Stimulated activated CD8-positive, alpha-beta memory T cell treated with anti-CD3 and anti-CD28 coated beads, Interleukin-12 subunit alpha, Interleukin-12 subunit beta, amount 100 ng/mL, for 1 hour (primary cell): Measurements from ENCODE around the gene UGGT1.
"Not testable (repeated sequence)": the region's sequence is repeated elsewhere in the genome, so short reads cannot be mapped to it uniquely, and the experiment has no call there.

Source experiments
- DNase-seq: peaks from one replicate; pipeline ENCODE4 v3.0.0-alpha.2; 2020; ENCODE audit warnings: low read depth

UGGT1 gene

DNA sequence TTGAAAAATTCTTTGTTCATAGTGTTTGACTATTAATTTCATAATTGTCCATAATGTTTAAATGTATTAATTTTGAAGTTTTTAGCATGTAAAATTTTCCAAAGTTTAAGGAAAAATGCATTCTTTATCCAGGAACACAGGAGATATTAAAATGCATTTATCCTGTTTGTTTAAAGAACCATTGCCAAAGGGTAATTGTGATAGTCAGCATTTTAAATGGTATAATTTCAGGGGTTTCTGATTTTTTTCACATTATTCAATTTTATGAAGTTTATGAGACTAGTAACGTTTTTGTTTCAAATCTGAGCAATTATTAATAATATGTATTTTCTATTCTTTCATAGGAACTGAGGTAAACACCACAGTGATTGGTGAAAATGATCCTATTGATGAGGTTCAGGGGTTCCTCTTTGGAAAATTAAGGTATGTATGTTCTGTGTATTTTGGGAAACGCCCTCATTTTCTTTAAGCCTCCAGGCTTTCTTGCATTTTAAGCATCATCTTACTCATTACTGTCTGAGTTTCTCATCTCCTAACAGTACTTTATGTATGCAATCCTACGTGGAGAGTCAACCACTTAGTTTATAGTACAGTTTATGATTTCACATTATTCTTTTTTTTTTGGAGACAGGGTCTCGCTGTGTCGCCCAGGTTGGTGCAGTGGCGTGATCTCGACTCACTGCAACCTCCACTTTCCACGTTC, 25.1 kb downstream of the UGGT1 start:
- DNase-seq, result no peak

DNA sequence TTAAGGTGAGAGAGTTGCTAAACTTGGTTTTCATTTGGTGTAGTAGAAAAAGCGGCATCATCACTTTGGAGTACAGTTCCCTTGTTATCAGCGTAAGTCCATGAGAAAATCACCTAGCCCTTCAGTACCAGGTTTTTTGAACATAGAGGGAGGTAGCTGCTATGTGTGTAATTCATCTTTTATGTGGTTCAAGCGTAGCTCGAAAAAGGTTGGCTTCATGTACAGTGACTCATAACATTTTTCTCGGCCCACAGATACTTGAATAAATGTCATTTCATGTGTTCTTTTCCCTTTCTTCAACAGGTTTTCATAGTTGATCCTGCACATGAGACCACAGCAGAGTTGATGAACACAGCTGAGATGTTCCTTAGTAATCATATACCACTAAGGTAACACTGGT, 43.6 kb downstream of the UGGT1 start:
- DNase-seq, result no peak

DNA sequence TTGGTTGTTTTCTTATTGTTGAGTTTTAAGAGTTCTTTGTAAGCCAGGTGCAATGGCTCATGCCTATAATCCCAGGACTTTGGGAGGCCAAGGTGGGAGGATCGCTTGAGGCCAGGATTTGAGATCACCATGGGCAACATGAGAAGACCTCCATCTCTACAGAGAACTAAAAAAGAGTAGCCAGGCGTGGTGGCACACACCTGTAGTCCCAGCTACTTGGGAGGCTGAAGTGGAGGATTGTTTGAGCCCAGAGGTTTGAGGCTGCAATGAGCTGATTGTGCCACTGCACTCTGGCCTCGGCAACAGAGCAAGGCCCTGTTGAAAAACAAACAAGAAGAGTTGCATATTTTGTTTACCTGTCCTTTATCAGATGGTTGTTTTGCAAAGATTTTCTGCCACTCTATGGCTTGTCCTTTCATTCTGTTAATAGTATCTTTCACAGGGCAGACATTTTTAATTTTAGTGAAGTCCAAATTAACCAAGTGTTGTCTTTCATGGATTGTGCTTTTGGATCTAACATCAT, 46.2 kb downstream of the UGGT1 start:
- DNase-seq, result no peak

DNA sequence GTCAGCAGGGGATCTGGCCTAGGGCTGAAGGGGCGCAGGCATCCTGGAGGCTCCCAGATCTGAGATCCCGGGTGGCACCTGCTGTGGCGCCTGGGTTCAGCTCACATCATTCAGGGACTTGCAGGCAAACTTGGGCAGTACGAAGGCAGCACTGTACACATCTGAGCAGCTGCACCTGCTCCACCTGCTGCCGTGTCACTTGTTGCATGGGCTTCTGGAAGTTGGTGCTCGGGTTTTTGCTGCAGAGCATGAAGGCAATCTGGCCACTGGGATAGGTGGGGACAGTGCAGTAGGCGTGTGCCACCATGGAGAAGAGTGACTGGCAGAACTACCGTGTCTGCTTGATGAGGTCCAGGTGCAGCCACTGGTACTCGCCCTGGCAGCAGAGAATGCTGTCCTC, 48.6 kb downstream of the UGGT1 start:
- no peak for DNase-seq

DNA sequence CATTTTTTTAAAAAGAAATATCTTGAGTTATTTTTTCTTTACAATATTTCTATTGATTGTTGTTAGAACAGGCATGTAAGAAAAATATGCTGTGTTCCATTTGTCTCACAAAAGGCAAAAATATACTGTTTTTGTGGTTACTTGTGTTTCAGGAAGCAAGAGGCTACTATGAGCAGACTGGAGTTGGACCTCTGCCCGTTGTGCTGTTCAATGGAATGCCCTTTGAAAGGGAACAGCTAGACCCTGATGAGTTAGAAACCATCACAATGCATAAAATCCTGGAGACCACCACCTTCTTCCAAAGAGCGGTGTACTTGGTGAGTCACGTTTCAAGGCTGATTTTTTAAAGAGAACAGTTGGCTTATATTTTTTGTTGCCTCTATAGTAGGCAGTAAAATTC, 54.7 kb downstream of the UGGT1 start:
- DNase-seq, result no peak

DNA sequence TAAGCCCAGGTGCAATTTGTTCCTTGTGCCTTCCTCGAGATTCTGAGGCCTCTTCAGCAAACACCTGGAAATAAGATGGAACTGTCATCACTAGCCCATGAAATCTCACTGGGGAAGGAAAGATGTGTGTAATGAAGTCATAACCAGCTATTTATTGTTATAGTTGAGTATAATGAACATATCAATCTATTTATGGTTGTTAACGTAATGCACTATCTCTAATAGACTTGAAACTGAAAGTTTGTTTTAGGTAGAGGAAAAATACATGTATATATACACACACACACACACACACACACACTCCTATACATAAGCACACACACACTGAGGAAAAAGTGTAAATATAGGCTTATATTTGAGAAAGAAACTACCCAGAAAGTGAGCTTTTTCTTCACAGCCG, 62.8 kb downstream of the UGGT1 start:
- DNase-seq, result no peak

DNA sequence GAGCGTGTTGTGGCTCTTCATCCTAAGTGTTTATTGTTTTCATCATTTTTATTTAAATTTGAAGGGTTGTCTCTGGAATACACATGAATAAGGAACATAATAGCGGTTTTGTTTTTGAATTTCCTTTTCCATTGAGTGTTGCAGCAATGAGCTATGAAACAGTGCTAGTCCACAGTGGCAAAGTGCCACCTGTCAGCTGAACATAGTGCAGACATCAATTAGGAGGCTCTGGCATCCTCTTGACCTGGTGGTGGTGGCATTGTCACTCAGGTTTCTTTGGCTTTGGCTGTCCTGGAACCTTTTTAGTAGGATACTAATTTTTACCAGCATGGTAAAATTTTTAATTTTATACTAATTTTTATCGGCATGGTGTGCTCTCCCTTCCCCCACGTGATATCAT, 63.2 kb downstream of the UGGT1 start:
- no peak for DNase-seq

DNA sequence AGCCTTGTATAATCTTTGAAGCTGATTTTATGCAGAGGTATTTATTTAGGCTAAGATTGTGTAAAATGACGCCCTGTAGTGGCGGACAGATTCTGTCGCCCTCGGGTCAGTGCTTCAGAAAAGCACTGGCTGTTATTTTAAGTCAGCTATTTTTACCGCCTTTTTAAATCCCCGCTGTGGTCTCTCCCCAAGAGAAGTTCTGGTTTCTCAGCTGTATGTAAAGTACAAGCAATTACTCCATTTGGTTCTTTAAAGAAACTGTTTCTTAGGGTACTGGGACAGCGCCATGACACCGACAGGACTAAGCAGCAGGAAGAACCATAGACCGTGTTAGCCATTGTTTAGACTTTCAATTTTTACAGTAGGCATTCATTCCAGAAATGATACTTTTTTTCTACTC, 65.0 kb downstream of the UGGT1 start:
- DNase-seq, result no peak

DNA sequence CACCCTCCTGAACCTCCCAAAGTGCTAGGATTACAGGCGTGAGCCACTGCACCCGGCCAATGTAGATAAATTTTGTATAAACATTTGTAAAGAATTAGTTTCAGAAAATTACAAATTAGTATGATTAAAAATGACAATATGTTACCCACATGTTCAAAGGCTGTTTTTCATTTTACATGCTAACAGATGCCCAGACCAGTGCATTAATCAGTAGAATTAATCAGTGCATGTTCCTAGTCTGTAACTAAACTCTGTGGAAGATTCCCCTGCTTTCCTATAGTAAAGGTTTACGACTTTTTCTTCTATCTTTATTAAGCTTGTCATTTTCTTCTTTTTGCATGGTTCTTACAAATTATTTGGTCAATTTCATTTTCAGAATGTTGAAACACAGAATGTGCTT, 65.8 kb downstream of the UGGT1 start:
- no peak for DNase-seq

DNA sequence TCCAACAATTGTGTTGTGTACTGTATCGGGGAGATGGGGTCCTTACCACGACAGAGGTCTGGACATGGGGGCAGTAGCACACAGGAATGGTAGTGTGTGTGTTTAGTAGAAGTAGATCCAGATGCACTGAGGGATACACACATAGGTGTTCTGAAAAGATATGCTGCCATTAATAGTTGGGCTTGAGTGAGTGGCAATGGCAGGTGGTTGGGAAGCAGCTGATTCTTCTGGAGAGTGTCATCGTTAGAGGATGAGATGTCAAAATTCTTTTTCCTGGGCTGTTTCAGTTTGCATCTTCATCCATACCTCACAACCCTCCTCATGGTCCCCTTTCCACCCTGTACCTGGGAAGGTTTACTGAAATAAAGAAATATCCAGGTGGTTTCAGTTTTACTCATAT, 66.6 kb downstream of the UGGT1 start:
- DNase-seq, result no peak

DNA sequence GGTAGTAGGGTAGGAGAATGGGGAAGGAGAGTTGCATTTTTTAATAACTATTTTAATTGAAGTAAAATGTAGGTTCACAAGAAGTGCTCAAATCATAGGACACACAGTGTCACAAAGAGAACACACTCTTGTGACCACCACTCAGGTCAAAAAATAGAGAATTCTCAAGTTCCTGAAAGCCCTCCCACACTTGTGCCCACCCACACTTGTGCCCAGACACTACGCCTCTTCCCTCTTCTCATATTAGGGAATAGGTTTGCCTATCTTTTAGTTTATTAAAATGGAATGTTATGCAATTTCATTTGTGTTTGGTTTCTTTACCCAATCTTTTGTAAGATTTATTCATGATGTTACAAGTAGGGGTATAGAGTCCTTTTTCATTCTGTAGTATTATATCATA, 67.2 kb downstream of the UGGT1 start:
- no peak for DNase-seq

DNA sequence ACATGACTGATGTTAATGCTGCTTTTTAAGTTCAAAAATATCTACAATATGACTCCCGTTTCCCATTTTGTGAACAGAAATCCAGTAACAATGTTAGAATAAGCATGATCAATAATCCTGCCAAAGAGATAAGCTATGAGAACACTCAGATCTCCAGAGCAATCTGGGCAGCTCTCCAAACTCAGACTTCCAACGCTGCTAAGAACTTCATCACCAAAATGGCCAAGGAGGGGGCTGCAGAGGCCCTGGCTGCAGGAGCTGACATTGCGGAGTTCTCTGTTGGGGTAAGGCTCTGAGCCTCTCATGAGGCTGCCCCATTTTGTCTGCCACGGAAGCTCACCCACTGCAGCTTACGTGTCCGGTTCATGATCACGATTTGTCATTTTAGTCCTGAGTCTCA, 68.4 kb downstream of the UGGT1 start:
- DNase-seq, result no peak

DNA sequence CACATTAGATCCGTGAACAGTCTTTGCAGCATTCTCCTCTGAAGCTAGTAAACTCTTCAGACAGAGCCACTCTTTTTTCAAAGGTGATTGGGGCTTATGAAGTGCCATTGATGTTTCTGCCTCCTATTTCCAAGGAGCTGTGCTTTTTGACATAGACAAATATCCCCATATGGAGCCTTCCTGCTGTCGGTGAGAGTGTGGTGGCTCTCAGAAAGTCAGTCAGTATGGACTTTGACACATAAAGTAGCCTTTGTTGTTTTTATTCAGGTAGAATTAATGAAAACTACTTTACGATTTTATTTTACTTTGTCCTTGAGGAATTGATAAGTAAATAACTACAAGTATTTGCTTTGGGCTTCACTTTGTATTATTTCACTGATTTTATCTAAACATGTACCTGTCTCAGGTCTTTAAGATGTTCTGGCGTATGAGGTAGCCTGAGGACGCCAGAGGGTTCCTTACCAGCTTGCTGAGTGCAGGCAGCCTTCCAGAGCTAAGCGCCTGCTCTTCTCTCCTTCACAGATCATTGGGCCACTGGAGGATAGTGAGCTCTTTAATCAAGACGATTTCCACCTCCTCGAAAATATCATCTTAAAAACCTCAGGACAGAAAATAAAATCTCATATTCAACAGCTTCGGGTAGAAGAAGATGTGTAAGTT, 69.7 kb downstream of the UGGT1 start:
- DNase-seq, result no peak

DNA sequence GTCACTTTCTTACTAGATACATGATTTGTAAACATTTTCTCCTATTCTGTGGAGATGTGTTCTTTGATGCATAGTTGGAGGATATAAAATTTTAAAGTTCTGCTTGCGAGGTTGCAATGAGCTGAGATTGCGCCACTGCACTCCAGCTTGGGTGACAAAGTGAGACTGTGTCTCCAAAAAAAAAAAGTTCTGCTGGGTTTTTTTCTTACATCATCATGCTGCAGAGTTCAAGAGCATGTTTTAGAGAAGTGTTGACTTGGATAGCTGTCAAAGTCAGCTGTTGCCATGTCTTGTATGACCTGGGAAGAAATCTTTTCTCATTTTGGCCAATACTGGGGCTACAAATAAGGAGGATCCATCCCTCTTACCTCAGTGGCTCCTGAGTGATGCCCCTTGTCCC, 71.3 kb downstream of the UGGT1 start:
- no peak for DNase-seq

DNA sequence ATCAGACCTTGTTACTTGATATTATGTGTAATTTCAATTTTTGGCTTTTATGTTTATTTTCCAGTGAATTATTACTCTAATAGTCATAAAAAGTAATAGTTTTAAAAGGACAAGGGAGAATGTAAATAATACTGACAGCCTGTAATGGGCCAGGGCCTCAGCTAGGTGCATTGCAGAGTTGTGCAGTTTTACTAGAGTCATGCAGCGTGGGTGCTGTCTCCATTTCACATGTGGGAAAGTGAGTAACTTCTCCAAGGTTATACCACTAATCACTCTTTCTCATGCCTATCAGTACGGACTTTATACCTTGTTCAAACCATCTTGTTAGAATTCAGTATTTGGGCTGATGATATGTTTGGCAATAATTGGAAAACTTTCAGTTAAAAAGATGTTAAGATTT, 73.3 kb downstream of the UGGT1 start:
- DNase-seq, result no peak

DNA sequence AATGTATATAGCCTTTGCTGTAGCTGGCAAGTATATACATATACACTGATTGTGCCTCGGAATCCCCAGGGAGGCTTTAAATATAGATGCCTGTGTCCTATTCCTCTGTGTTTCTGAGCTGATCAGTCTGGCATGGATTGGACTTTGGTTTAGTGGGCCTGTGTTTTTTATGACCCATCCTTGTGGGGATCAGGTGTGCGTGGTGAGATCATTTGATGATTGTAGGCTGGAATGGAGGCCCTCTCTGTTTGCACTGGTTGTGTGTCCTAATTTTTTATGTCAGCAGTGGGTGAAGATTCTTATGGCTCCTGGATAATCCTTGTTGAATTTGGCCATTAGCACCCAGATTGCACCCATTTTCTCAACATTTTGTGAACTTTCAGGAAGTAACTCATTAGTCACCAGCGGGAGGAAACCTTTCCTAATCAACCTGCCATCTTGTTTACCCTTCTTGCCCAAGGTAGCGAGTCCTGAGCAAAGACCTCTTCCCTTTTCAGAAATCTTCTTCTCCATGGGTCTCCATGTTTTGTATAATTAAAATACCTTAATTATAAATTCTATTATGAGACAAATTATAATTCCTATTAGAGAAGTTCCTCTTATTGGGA, 75.8 kb downstream of the UGGT1 start:
- no peak for DNase-seq

DNA sequence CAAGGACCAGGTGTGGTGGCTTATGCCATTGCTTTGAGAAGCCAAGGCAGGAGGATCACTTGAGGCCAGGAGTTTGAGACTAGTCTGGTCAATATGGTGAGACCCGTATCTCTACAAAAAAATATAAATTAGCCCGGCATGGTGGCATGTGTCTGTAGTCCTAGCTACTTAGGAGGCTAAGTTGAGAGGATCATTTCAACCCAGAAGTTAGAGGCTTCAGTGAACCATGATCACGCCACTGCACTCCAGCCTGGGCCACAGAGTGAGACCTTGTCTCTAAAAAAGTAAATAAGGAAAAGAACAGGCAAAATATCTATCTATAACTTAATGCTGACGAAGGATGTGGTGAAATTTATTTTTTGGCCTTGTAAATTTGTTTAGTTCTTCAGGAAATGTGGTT, 78.1 kb downstream of the UGGT1 start:
- no peak for DNase-seq

DNA sequence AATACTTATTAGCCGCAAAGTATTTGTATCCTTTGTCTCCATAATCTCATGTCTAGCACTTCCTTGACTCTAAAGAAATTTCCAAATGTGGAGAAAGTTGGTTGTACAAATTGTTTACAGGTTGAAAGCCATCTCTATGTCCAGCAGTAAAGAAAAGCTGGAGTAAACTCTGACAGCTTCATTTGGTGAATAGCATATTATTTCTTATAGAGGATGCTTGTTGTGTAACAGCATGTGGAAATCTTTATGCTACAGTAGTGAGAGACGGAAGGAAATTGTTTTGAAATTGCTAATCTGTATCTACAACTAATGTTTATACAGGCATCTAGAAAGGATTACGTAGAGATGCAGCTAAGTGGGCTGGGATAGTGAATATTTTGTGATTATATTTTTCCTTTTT, 78.5 kb downstream of the UGGT1 start:
- no peak for DNase-seq

DNA sequence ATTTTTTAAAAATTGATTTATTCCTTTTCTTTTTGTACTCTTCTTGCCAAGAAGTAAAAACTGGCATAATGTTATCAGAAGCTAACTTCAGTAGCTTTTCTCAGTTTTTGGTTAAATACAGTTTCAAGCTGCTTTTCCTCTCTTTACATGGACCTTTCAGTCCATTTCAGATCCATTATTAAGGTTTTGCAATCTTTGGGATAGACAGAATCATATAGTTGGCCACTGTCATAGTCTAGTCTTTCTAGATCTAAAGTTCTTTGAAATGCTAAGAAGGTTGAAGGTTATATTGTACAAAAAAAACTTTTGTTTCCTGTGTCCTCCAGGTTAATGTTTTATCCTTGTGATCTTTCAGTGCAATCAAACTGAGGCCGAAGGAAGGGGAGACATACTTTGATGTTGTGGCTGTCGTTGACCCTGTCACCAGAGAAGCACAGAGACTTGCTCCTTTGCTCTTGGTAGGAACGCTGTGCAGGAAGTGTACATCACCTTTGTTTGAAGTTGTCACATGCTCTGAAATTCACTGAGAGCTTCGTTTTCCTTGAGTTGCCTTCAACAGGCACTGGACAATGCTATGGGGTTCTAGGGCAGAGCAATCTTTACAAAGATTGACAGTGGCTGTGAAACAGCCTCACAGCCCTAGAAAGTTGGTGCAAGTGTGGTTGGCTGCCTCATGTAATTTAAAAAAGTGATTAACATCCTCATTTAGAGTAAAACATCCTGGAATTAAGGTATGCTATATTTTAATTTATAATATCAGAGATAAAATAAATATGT, 79.1 kb downstream of the UGGT1 start:
- no peak for DNase-seq

DNA sequence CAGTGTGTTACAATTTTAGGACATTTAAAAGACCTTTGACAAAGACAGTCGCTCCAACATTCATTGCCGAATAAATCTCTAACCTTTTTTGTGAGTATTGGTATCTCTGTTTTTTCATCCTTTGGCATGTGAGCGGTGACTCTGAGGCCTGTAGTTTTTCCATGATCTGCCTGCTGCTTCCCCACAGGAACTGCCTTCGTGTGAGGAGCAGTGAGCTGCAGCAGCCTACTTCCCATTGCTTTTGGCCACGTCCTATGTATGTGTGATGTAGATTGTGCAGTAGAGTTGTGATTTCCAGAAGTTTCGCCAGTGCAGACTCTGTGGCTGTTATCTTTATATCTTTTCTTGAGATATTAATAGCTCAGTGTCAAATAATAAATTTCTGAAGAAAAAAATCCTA, 79.8 kb downstream of the UGGT1 start:
- DNase-seq, result no peak

DNA sequence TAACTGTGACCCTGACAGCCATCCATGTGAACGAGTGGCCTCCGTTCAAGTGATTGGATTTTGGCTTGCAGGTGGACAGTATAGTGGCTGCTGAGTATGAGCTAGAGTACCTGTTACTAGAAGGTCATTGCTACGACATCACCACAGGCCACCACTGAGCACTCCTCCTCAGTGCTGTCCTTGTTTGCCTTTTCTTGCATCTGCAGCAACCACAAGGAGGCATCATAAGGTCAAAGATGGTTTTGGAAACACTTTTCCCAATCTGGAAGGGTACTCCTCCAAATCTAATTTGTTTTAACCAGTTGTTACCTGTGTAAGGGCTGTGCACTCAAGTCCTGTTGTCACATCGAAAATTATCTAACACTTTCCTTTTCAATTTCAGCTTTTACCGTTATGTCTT, 81.2 kb downstream of the UGGT1 start:
- DNase-seq, result no peak

DNA sequence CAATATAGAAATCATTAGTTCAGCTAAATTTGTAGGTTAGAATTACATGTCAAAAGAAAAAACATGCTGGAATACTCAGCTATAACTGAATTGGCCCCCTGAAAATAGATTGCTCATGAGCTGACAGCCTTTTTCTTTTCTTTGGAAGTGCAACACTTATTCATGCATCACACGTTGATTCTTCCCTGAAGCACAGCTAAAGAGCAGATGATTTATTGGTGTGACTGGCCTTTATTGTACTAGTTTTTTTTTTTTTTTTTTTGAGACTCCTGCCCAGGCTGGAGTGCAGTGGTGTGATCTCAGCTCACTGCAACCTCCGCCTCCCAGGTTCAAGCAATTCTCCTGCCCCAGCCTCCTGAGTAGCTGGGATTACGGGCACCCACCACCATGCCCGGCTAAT, 83.1 kb downstream of the UGGT1 start:
- DNase-seq, result not testable (repeated sequence)

DNA sequence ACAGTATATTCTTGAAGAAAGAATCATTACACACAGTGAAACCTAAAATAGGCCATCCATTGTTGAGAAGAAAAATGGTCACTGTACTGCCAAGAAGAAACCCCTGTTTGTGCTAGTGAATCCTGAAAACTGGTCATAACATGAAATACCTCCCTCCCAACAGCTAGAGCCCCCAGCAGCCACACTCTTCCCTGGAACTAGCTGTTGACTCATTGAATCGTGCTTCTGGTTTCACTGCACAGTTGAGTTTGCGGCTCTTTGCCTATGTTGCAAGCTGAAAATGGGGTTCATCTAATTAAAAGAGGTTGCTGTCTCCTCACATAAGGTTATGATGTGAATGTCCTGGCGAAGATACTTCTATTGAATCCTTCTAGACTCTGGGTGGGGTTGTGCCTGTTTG, 86.3 kb downstream of the UGGT1 start:
- no peak for DNase-seq
